Lower leg skin (tissue), 4 donors: ENCODE measurements around the gene CAPN2. TPM values are rescaled to one million over a fixed set of nuclear protein-coding genes. Genes with fewer than 3 reads are reported as not detected.

Experiments used
- DNase-seq, 2 donors: peaks; one replicate each; pipeline ENCODE4 v3.0.0-alpha.2; 2019; ENCODE audit warnings: low spot score in 2 of 2
- H3K4me3 ChIP-seq: fragments of 200-600 bp; sonication (generic); 2 replicates; pipeline ENCODE4 v1.5.1; 2017; ENCODE audit warnings: mild to moderate bottlenecking, low read depth; ENCODE audit not compliant: poor library complexity, severe bottlenecking
- CTCF ChIP-seq, 3 donors: fragments of 450-650 bp; IDR thresholded peaks; one replicate each; pipeline ENCODE4 v1.5.1; 2016; ENCODE audit warnings: antibody characterized with exemption in 3 of 3, mild to moderate bottlenecking in 3 of 3, moderate library complexity in 2 of 3
- POLR2A ChIP-seq, 2 donors: fragments of 450-650 bp; IDR thresholded peaks; one replicate each; pipeline ENCODE4 v1.6.1; 2016 to 2017; ENCODE audit warnings: antibody characterized with exemption in 2 of 2, mild to moderate bottlenecking in 1 of 2, moderate library complexity in 1 of 2
- WGBS, 2 donors: methylation state at CpG; one replicate each; pipeline ENCODE4 v1.1.5; 2018; 5-methylcytosine and 5-hydroxymethylcytosine counted together
- intact Hi-C: fragments of 100-400 bp; cut with DNase I; formaldehyde crosslinking; loops from one replicate; pipeline ENCODE4 v1.15.0; 2023; ENCODE audit warnings: low total_unique reads
- total RNA-seq, 4 donors: library from RNA; depleted of rRNA; stranded (reverse); fragments of >200 nt; gene quantifications; one replicate each; pipeline ENCODE4 v1.1.0, GENCODE V29; 2016

CAPN2 gene
- total RNA-seq, 4 donors from 2014 or later, result 33.7 to 73.3 (median 47.2) TPM

GRCh38 chr1:223682502-223682901, 29.8 kb upstream of the CAPN2 start:
- WGBS, 2 donors, result 85 to 91% methylated on average over 3 of the region's 3 CpGs
- no peak overlapping the region for H3K4me3 ChIP-seq
- no peak for TF ChIP-seq POLR2A (IDR thresholded peaks at IDR 0.05)
- TF ChIP-seq CTCF (IDR thresholded peaks at IDR 0.05), result no peak
- intact Hi-C loops, result loop anchor here (10.0 kb wide), 1 partner anchor 548 kb away; no protein-coding TSS in a partner anchor
- no peak for DNase-seq

GRCh38 chr1:223683586-223684487, 28.5 kb upstream of the CAPN2 start:
- TF ChIP-seq POLR2A (IDR thresholded peaks at IDR 0.05) (no peak), CTCF (IDR thresholded peaks at IDR 0.05) (no peak)
- H3K4me3 ChIP-seq, result no peak overlapping the region
- WGBS, 2 donors, result 66 to 69% methylated on average over 9 of the region's 9 CpGs
- intact Hi-C loops, result loop anchor here (10.0 kb wide), 1 partner anchor 549 kb away; no protein-coding TSS in a partner anchor
- no peak for DNase-seq

- TF ChIP-seq POLR2A (IDR thresholded peaks at IDR 0.05) (no peak), CTCF (IDR thresholded peaks at IDR 0.05) (no peak)
- H3K4me3 ChIP-seq, result no peak overlapping the region
- WGBS, 2 donors, result 81 to 87% methylated on average over 3 of the region's 3 CpGs
- DNase-seq, result no peak
- intact Hi-C loops, result loop anchor here (10.0 kb wide), 1 partner anchor 550 kb away; no protein-coding TSS in a partner anchor
Observed at GRCh38 chr1:223684488-223684792, 27.9 kb upstream of the CAPN2 start.

- TF ChIP-seq POLR2A (IDR thresholded peaks at IDR 0.05), result no peak
- TF ChIP-seq CTCF (IDR thresholded peaks at IDR 0.05), result no peak
- no peak overlapping the region for H3K4me3 ChIP-seq
- DNase-seq, result no peak
- intact Hi-C loops, result no loop called here
- 66 to 79% methylated on average over 4 of the region's 4 CpGs for WGBS, 2 donors
Observed at GRCh38 chr1:223691121-223691520, 21.2 kb upstream of the CAPN2 start.

- no peak for DNase-seq
- 62 to 68% methylated on average over 8 of the region's 8 CpGs for WGBS, 2 donors
- TF ChIP-seq POLR2A (IDR thresholded peaks at IDR 0.05), result no peak
- no peak overlapping the region for H3K4me3 ChIP-seq
- intact Hi-C loops, result loop anchor here (5.0 kb wide), 1 partner anchor 52 kb away; no protein-coding TSS in a partner anchor
Observed at GRCh38 chr1:223695014-223695548, 17.3 kb upstream of the CAPN2 start.

GRCh38 chr1:223695941-223696340, 16.4 kb upstream of the CAPN2 start:
- H3K4me3 ChIP-seq, result no peak overlapping the region
- no peak for DNase-seq
- no peak for TF ChIP-seq CTCF (IDR thresholded peaks at IDR 0.05)
- TF ChIP-seq POLR2A (IDR thresholded peaks at IDR 0.05), result no peak
- intact Hi-C loops, result loop anchor here (5.0 kb wide), 1 partner anchor 51 kb away; no protein-coding TSS in a partner anchor
- 73 to 78% methylated on average over 5 of the region's 5 CpGs for WGBS, 2 donors
